NB4 (cell line): ENCODE data around the gene FUT8.

ENCODE experiments used
- DNase-seq: peaks from one replicate; pipeline ENCODE4 v3.0.0; 2010; ENCODE audit warnings: low read depth
- H3K4me3 ChIP-seq: one replicate; pipeline ENCODE4 v1.5.1; 2011; ENCODE audit warnings: mild to moderate bottlenecking, low read depth, low read length, moderate library complexity
- MYC ChIP-seq: IDR thresholded peaks from 2 replicates; pipeline ENCODE4 v1.6.1; 2011; ENCODE audit warnings: low read depth, low read length
- POLR2A ChIP-seq: IDR thresholded peaks from 2 replicates; pipeline ENCODE4 v1.6.1; 2011; ENCODE audit warnings: mild to moderate bottlenecking; ENCODE audit not compliant: insufficient read length; ENCODE audit errors: extremely low read depth
- TF ChIP-seq, protein P1 (sequence below): IDR thresholded peaks from one replicate; pipeline ENCODE4 v1.5.1; 2012; ENCODE audit warnings: low read depth, low read length
- TF ChIP-seq, protein P2 (sequence below): IDR thresholded peaks from 2 replicates; pipeline ENCODE4 v1.6.1; 2011; ENCODE audit warnings: low read depth, low read length

Gene FUT8

DNA sequence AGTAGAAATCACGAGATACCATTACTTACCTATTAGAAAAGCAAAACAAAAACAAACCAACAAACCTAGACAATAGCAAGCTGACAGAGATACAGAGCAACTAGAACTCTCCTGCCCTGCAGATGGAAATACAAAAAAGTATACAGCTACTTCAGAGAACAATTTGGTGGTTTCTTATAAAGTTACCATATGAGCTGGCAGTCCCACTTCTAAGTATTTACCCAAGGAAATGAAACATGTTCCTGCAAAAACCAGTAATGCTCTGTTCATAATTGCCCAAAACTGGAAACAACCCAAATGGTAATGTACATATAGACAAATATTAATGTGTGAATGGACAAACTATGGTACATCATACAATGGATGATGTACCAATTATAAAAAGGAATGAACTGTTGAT, 31.7 kb downstream of the FUT8 start:
- TF ChIP-seq POLR2A, result no peak
- no peak for TF ChIP-seq MYC
- TF ChIP-seq, protein P1, sequence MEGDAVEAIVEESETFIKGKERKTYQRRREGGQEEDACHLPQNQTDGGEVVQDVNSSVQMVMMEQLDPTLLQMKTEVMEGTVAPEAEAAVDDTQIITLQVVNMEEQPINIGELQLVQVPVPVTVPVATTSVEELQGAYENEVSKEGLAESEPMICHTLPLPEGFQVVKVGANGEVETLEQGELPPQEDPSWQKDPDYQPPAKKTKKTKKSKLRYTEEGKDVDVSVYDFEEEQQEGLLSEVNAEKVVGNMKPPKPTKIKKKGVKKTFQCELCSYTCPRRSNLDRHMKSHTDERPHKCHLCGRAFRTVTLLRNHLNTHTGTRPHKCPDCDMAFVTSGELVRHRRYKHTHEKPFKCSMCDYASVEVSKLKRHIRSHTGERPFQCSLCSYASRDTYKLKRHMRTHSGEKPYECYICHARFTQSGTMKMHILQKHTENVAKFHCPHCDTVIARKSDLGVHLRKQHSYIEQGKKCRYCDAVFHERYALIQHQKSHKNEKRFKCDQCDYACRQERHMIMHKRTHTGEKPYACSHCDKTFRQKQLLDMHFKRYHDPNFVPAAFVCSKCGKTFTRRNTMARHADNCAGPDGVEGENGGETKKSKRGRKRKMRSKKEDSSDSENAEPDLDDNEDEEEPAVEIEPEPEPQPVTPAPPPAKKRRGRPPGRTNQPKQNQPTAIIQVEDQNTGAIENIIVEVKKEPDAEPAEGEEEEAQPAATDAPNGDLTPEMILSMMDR, result no peak
- TF ChIP-seq, protein P2, sequence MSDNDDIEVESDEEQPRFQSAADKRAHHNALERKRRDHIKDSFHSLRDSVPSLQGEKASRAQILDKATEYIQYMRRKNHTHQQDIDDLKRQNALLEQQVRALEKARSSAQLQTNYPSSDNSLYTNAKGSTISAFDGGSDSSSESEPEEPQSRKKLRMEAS, result no peak
- H3K4me3 ChIP-seq, result no peak overlapping the region
- no peak for DNase-seq

DNA sequence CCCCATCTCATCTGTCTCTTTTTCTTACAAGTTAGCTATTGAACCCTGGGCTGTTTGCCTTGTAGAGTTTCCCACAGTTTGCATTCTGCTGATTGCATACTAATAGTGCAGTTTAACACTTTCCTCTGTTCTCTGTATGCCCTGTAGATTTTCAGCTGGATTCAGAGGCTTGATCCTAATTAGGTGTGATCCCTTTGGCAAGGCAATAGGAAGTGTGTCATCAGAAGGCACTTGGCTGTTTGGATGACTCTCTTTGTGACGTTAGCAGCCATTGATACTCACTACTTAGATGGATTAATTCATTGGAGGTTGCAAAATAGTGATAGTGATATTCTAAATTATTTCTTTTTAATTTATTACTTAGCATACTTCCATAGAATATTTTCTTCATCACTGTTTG, 33.6 kb downstream of the FUT8 start:
- no peak overlapping the region for H3K4me3 ChIP-seq
- DNase-seq, result no peak
- no peak for TF ChIP-seq MYC
- TF ChIP-seq, protein P1, result no peak
- TF ChIP-seq, protein P2, result no peak
- TF ChIP-seq POLR2A, result no peak

DNA sequence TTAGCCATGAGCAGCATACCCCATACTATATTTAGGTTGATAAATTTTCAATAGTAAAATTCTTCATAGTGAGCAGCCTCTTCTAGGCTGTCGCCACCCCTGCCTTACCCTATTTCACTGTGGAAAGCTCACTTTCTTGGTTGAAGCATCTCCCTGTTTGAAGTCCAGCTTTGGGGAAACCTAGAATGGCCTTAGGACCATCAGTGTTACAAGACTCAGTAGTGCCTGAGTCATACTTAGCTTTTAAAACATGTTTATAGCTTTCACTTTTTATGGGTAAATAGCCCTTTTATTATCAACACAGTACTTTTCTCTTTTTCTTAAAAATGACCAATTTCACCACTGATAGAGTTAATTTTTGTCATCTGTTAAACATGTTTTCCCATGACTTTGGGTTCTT, 37.1 kb downstream of the FUT8 start:
- no peak for DNase-seq
- TF ChIP-seq POLR2A (no peak), MYC (no peak)
- TF ChIP-seq, protein P1, result no peak
- TF ChIP-seq, protein P2, result no peak
- no peak overlapping the region for H3K4me3 ChIP-seq

DNA sequence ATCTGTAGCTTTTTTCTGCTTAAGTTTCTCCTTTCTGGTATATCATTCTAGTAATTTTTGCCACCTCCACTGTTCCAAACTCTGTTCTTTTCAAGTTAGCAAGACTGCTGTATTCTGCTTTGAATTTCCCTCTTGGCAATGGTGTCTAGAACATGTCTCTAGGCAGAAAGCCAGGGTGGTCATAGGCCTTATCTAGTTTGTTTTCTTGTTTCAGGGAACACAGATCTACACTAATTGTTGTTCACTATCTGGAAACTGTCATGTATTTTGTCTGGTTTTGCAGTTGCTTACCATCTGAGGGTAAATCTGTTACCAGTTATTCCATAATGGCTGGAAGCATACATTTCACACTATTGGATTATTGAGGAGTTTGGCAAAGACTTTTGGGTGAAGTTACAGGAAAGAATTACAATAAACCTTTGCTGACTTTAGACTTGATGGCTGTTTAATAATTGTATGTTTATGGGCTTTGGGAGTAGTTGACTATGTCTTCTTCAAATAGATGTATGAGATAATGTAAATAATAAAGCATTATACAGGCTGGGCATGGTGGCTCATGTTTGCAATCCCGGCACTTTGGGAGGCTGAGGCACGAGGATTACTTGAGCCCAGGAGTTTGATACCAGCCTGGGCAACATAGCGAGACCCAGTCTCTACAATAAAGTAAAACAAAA, 41.4 kb downstream of the FUT8 start:
- TF ChIP-seq, protein P2, result no peak
- TF ChIP-seq POLR2A (no peak), MYC (no peak)
- TF ChIP-seq, protein P1, result no peak
- no peak for DNase-seq
- no peak overlapping the region for H3K4me3 ChIP-seq

DNA sequence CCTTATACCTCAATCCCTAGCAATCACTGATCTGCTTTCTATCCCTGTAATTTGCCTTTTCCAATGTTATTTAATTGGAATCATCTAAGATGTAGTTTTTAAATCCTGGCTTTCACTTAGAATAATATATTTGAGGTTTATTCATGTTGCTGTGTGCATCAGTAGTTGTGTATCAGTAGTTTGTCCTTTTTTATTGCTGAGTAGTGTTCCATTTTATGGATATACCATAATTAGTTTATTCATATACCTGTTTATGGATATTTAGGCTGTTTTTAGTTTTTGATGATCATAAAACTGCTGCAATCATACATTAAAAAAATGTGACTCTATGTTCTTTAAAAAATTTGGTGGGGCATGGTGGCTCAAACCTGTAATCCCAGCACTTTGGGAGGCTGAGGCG, 43.7 kb downstream of the FUT8 start:
- no peak for DNase-seq
- no peak overlapping the region for H3K4me3 ChIP-seq
- TF ChIP-seq, protein P1, result no peak
- TF ChIP-seq POLR2A (no peak), MYC (no peak)
- TF ChIP-seq, protein P2, result no peak
